ENCODE measurements around the gene KIFC1.
"Not testable (repeated sequence)": the region's sequence is repeated elsewhere in the genome, so short reads cannot be mapped to it uniquely, and the experiment has no call there.

Gene KIFC1, protein sequence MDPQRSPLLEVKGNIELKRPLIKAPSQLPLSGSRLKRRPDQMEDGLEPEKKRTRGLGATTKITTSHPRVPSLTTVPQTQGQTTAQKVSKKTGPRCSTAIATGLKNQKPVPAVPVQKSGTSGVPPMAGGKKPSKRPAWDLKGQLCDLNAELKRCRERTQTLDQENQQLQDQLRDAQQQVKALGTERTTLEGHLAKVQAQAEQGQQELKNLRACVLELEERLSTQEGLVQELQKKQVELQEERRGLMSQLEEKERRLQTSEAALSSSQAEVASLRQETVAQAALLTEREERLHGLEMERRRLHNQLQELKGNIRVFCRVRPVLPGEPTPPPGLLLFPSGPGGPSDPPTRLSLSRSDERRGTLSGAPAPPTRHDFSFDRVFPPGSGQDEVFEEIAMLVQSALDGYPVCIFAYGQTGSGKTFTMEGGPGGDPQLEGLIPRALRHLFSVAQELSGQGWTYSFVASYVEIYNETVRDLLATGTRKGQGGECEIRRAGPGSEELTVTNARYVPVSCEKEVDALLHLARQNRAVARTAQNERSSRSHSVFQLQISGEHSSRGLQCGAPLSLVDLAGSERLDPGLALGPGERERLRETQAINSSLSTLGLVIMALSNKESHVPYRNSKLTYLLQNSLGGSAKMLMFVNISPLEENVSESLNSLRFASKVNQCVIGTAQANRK

DNA sequence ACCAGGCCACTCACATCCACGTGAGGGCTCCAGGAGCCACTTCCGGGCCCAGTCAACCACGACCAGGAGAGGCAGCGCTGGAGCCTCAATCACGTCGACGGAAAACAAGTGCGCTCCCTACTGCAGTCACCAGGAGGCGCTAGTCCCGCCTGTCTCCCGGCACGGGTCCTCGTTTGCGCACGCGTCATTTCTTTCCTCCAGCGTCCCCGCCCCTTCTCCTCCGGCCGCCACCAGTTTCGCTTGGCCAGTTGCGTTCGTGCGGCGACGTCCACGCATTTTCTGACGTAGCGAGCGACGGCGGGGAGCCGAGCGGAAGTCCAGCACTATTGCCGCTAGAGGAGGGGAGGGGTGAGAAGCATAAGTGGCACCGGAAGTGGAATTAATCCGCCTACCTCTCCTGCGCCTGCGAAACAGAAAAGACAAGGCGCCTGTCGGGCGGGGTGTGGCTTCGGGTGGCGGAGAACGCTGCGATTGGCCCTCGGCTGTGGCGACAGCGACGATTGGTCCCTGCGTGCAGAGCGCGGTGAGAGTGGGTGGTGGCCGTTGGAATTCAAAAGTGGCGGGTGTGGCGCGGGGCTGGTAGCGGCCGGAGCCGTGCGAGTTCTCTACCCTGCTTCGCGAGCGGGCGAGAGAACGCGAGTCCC is at the start of gene KIFC1:
Gene KIFC1 (plus strand): TSS at position 546 of the 644 bp plus-strand sequence. CDS start 163 bp downstream, outside the sequence.
- DNase-seq (ENCODE audit: low read depth in 2 of 3, low spot score in 1 of 3): peak; percentile 99

DNA sequence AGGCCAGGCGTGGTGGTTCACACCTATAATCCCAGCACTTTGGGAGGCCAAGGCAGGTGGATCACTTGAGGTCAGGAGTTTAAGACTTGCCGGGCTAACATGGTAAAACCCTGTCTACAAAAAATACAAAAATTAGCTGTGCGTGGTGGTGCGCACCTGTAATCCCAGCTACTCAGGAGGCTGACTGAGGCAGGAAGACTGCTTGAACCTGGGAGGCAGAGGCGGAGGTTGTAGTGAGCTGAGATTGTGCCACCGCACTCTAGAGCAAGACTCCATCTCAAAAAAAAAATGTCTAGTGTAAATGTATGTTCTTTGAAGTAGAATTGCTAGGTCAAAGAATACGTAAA is 48.0 kb upstream of the KIFC1 start:
- not testable (repeated sequence) for DNase-seq (ENCODE audit: low read depth in 2 of 3, low spot score in 1 of 3)

DNA sequence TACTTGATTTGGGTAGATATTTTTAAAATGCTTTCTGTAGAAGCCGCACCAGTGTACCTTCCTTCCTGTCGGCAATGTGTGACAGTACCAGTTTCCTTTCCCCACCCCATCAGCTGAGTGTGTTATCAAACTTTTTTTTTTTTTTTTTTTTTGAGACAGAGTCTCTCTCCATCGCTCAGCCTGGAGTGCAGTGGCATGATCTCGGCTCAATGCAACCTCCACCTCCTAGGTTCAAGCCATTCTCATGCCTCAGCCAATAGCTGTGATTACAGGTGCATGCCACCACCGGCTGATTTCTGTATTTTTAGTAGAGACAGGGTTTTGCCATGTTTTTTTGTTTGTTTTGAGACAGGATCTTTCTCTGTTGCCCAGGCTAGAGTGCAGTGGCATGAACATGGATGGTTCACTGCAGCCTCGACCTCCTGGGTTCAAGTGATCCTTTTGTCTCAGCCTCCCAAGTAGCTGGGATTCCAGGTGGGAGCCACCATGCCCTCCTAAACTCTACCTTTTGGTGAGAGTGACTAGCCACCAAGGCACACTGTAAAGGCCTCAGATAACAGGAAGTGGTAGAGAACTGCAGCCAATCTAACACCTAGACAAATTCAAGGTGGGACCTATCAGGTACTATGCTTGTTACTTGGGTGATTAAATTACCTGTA is 47.5 kb upstream of the KIFC1 start:
- peak in 1 of 3 donors; percentile 15 for DNase-seq (ENCODE audit: low read depth in 2 of 3, low spot score in 1 of 3)

DNA sequence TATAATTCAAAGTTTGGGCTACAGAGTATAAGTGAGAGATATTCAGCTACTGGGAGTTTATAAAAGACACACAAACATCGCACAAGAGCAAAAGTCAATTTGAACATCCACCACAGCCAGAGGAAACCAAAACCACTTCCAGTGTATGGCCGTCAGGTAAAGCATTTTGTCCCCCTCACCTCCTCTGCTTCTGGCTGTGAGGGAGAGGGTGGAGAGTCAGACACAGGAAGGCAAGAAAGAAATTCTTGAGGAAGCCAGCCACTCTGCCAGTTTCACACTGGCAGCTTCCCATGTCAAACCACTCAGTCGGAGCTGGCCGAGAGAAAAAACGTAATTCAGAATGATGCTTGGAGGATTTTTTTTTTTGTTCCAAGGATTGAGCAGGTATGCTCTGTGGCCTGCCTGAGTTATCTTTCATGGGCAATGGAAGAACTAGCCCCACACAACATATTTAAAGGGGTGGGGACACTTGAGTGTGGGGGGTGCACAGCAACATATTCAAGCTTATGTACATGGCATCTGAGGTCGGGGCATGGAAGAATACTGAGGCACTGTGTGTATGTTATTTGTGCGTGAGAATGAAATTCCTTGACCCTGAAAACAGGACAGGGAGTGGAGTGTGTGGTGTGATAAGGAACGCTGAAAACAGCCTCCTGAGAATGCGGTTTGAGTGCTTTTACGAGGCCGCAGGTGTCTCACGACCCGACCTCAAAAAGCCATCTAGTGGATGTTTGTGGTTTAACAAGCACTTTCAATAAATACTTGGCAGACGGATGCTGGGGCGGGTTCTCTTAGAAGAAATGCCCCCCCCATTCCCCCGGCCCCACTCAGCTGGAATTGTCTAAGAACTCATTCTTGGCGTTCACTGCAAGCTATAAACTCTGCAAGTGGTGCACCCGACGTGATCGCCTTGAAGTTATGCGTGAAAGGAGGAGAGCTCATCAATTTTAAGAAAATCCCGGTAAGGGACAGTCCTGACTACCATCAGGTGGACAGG is 46.6 kb upstream of the KIFC1 start:
- DNase-seq (ENCODE audit: low read depth in 2 of 3, low spot score in 1 of 3): peak; percentile 27 to 55 (median 28)

DNA sequence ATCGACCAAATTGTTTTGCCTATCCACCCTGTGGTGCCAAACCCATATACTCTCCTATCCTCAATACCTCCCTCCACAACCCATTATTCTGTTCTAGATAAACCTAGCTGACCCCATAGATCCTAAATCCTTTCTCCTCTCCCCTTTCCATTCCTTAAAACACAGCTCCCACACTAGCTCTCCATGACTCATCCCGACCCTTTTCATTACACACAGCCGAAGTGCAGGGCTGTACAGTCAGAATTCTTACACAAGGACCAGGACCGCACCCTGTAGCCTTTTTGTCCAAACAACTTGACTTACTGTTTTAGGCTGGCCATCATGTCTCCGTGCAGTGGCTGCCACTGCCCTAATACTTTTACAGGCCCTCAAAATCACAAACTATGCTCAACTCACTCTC is 44.7 kb upstream of the KIFC1 start:
- DNase-seq (ENCODE audit: low read depth in 2 of 3, low spot score in 1 of 3): not testable (repeated sequence)

DNA sequence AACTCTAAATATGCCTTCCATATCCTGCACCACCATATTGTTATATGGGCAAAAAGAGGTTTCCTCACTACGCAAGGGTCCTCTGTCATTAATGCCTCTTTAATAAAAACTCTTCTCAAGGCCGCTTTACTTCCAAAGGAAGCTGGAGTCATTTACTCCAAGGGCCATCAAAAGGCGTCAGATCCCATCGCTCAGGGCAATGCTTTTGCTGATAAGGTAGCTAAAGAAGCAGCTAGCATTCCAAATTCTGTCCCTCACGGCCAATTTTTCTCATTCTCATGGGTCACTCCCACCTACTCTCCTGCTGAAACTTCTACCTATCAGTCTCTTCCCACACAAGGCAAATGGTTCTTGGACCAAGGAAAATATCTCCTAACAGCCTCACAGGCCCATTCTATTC is 43.8 kb upstream of the KIFC1 start:
- DNase-seq (ENCODE audit: low read depth in 2 of 3, low spot score in 1 of 3): no peak

DNA sequence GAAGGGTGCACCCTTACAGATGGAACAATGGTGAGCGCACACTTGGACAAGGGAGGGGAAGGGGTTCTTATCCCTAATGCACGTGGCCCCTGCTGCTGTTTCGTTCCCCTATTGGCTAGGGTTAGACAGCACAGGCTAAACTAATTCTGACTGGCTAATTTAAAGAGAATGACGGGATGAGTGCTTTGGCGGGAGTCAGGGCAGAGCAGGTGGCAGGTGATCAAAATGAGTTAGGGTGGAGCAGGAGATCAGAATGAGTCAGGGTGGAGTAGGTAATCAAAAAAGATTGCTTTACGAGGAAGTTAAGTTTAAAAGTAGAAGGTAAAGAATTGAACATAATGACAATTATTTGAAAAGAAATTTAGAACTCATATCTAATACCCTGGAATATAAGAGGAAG is 35.8 kb upstream of the KIFC1 start:
- not testable (repeated sequence) for DNase-seq (ENCODE audit: low read depth in 2 of 3, low spot score in 1 of 3)

DNA sequence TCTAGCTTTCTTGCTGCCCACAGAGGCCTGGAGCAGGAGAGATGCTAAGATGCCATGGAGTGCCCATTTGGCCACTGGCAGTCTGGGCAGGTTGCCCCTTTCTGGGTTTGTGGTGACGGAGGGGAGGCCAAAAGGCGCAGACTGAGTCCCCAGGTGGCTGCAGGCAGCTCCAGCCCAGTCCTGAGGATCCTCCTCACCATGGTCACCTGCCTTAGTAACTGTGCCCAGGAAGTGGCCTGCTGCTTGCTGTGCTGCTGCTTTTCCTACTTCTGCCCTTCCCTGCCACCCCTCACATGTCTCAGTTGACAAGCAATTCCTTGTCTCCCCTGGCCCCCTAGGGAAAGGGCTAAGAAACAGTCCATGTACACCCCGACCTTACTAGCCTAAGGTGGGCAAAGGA is 35.3 kb upstream of the KIFC1 start:
- DNase-seq (ENCODE audit: low read depth in 2 of 3, low spot score in 1 of 3): no peak

DNA sequence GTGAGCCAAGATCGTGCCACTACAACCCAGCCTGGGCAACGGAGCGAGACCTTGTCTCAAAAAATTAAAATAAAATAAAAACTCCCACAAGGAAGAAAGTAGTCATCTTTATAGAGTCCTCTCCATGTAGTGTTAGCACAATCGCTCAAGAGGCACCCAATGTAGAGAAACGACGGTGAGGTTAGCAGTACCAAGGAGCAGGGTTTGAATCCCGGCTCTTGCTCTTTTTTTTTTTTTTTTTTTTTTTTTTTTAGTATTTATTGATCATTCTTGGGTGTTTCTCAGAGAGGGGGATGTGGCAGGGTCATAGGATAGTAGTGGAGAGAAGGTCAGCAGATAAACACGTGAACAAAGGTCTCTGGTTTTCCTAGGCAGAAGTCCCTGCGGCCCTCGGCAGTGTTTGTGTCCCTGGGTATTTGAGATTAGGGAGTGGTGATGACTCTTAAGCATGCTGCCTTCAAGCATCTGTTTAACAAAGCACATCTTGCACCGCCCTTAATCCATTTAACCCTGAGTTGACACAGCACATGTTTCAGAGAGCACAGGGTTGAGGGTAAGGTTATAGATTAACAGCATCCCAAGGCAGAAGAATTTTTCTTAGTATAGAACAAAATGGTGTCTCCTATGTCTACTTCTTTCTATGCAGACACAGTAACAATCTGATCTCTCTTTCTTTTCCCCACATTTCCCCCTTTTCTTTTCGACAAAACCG is 34.3 kb upstream of the KIFC1 start:
- not testable (repeated sequence) for DNase-seq (ENCODE audit: low read depth in 2 of 3, low spot score in 1 of 3)

DNA sequence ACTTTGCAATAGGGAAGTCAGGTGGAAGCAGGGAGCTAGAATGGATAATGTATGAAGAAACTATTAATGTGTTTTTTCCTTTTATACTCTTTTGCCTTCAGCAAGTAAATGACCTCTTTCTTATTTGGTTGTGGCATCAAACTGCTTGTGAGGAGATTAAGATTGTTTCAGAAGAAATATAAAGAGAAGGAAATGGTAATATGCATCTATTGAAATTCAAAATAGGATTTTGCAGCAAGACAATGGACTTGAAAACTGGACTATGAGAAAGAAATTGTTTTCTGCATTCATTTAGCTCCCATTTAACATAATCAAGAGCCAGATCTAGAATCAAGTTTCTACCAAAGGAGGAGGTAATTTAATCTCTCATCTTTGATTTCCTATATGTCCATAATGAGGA is 32.3 kb upstream of the KIFC1 start:
- no peak for DNase-seq (ENCODE audit: low read depth in 2 of 3, low spot score in 1 of 3)

DNA sequence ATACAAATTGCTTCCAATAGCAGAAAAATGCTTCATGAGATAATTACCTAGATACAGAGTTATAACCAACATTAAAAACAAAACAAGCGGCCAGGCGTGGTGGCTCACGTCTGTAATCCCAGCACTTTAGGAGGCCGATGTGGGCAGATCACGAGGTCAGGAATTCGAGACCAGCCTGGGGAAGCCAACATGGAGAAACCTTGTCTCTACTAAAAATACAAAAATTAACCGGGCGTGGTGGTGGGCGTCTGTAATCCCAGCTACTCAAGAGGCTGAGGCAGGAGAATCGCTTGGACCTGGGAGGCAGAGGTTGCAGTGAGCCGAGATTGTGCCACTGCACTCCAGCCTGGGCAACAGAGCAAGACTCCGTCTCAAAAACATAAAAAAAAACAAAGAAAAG is 28.1 kb upstream of the KIFC1 start:
- DNase-seq (ENCODE audit: low read depth in 2 of 3, low spot score in 1 of 3): not testable (repeated sequence)

DNA sequence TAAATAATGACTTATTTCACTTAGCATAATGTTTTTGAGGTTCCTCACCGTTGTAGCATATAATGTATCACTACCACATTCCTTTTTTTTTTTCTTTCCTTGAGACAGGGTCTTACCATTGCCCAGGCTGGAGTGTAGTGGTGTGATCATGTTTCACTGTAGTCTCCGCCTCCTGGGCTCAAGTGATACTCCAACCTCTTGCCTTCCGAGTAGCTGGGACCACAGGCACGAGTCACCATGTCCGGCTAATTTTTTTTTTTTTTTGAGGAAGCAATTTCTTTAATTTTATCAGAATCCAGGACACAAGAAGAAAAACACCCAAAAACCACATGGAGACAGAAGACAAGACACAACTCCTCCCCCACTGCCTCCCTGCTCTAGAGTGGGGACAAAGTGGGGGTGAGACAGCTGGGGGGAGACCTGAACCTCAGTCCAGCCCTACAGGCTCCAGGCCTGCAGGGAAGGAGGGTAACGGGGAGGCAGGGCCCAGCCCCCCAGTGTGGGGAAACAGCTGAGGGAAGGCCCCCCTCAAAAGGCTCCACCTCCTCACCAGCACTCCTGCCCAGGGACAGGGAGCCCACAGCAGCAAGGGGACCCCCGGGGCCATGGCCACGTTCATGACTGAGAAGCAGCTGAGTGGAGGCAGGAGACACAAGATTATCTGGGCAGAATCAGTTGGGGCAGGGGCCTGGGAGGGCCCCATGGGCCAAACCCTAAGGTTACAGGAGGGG is 27.0 kb upstream of the KIFC1 start:
- DNase-seq (ENCODE audit: low read depth in 2 of 3, low spot score in 1 of 3): not testable (repeated sequence)

DNA sequence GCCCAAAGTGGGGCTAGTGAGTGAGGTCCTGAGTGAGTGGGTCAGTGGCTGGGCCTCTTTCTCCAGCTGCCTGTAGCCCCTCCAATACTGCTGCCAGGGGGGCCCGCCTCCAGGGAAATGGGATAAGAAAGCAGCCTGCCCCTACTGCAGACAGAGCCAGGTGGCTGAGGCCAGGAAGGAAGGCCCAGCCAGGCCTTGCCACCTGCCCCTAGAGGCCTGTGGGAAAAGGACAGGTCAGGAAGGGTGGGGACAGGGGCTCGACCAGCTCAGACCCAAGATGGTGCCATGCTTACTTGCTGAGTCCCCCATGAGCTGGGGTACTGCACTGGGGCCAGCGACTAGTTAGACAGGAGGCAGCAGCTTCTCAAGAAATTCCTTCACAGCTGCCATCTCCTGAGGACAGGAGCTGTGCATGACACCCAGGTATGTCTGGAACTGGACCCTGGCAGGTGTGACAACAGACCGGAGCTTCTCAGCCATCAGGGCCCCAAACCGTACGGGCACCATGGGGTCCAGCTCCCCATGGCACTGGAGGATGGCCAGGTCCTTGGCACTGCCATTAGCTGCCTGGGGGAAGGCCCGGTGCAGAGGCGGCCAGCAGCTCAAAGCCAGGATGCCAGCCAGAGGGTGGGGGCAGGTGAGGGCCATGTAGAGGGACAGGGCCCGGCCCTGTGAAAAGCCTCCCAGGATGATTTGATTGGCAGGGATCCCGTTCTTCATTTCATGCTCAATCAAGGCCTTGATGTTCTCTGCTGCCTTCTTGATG is 26.2 kb upstream of the KIFC1 start:
- DNase-seq (ENCODE audit: low read depth in 2 of 3, low spot score in 1 of 3): not testable (repeated sequence)

DNA sequence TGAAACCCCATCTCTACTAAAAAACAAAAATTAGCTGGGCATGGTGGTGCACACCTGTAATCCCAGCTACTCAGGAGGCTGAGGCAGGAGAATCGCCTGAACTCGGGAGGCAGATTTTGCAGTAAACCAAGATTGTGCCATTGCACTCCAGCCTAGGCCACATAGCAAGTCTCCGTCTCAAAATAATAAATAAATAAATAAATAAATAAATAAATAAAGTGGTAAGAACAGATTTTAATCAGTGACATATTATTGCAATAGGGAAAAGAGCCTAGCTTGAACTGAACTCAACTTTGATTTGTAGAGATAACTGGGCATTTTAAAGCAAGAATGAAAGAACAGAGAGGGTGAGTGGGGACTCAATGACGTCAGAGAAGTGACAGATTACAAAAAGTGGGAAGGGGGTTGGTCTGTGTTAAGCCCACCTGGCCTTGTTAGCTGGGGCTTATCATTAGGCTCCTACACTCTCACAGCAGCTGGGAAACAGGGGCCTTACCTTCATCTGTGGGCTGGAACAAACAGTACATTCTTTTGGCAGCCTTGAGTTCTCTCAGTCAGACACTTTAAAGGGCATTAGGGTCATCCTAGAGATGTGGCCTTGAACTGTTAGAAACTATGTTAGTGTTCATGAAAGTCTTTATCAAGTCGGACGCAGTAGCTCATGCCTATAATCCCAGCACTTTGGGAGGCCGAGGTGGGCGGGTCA is 24.5 kb upstream of the KIFC1 start:
- no peak for DNase-seq (ENCODE audit: low read depth in 2 of 3, low spot score in 1 of 3)

DNA sequence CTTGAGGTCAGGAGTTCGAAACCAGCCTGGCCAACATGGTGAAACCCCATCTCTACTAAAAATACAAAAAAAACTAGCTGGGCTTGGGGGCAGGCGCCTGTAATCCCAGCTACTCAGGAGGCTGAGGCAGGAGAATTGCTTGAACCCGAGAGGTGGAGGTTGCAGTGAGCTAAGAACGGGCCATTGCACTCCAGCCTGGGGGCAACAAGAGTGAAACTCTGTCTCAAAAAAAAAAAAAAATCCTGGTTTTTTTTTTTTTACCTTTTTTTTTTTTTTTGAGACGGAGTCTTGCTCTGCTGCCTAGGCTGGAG is 24.0 kb upstream of the KIFC1 start:
- DNase-seq (ENCODE audit: low read depth in 2 of 3, low spot score in 1 of 3): not testable (repeated sequence)

DNA sequence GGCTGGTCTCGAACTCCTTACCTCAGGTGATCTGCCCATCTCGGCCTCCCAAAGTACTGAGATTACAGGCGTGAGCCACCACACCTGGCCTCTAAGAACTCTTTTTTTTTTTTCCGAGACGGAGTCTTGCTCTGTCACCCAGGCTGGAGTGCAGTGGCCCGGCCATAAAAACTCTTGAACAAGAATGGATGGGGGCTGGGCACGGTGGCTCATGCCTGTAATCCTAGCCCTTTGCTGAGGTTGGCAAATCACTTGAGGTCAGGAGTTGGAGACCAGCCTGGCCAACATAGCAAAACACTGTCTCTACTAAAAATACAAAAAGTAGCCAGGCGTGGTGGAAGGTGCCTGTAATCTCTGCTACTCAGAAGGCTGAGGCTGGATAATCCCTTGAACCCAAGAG is 19.7 kb upstream of the KIFC1 start:
- DNase-seq (ENCODE audit: low read depth in 2 of 3, low spot score in 1 of 3): not testable (repeated sequence)

DNA sequence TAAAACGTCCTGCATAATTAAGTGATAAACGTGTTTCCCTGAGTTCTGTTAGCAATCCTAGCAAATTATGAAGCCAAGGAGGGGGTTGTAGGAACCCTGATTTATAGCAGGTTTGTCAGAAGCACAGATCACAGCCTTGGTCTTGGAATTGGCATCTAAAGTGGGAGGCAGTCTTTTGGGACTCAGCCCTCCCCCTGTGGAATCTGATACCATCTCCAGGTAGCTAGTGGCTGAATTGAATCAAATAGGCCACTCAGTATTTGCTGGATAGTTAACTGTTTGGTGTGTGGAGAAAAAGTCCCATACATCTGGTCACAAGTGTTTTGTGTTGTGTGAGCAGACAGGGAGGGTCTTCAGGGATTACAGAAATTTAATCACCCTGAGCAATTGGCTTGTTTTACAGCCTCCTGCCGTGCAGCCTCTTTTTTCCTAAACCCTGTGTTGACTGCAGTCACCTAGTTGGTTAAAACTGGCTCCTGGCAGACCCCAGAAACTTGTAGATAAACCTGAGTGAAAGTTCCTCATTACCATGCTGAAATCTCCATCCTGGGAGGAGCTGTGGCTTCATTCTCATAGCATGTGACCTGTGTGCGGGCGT is 19.0 kb upstream of the KIFC1 start:
- DNase-seq (ENCODE audit: low read depth in 2 of 3, low spot score in 1 of 3): no peak

All from stimulated activated CD4-positive, alpha-beta T cell treated with anti-CD3 and anti-CD28 coated beads, Interleukin-12 subunit alpha, Interleukin-12 subunit beta, amount 100 ng/mL, for 48 hours (primary cell).